ENCODE results near the gene MFNG. TPM values are rescaled to one million over a fixed set of nuclear protein-coding genes. Genes with fewer than 3 reads are reported as not detected.

The MFNG gene
- total and polyA plus RNA-seq, 4 experiments from 2014 or later, result 213 to 441 (median 278) TPM

DNA sequence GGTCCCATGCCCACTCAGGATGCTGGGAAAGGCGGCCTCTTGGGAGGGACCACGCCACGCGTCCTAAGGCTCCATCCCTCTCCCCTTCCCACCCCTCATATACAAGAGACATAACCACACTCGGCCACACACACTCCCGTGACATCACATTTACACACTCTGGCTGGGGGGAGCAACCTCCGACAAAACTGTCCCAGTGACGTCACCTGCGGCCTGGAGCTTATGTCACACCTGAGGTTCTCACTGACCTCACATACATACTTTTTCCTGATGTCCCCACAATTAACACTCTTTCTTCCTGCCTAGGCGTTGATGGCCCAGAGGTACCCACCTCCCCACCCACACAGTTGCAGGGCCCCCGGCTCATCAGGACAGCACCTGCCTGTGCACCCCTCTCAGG, 60.8 kb downstream of the MFNG start:
- Histone ChIP-seq H3K27ac (ENCODE audit: low read depth, low read length) (no peak overlapping the region), H3K4me1 (ENCODE audit: insufficient read depth, low read length) (peaks cover 19% of the 10 kb centered on the region), H3K36me3 (ENCODE audit: insufficient read depth, low read length) (no peaks in the 10 kb centered on the region), H3K27me3 (ENCODE audit: insufficient read depth, low read length) (peaks cover 28% of the 10 kb centered on the region), H3K4me3 (ENCODE audit: low read length in 2 of 2) (no peak overlapping the region), H3K9me3 (ENCODE audit: control insufficient read depth in 1 of 2, low read length in 2 of 2) (no peaks in the 10 kb centered on the region)
- intact Hi-C loops (cut with micrococcal nuclease), result no loop called here
- Mint-ChIP-seq H3K36me3 (no peaks in the 10 kb centered on the region), H3K27me3 (peaks cover 34 to 36% of the 10 kb centered on the region in 2 donors), H3K4me1 (peaks cover 6 to 30% (median 16%) of the 10 kb centered on the region in 4 donors), H3K4me3 (peak overlapping the region in 2 of 8 donors; percentile 5 to 43), H3K9me3 (peaks cover 0 to 2% (median 0%) of the 10 kb centered on the region in 8 donors), H3K27ac (no peak overlapping the region)
- POLR2A ChIA-PET (ENCODE audit: partially characterized antibody), result interaction anchor here (0.9 kb wide), 1 partner anchor 161 kb away, joined by 3 read pairs; no protein-coding TSS in a partner anchor
- no peak for DNase-seq
- CTCF ChIA-PET (ENCODE audit: partially characterized antibody), result interaction anchor here (1.7 kb wide), 1 partner anchor 108 kb away, joined by 7 read pairs; no protein-coding TSS in a partner anchor

DNA sequence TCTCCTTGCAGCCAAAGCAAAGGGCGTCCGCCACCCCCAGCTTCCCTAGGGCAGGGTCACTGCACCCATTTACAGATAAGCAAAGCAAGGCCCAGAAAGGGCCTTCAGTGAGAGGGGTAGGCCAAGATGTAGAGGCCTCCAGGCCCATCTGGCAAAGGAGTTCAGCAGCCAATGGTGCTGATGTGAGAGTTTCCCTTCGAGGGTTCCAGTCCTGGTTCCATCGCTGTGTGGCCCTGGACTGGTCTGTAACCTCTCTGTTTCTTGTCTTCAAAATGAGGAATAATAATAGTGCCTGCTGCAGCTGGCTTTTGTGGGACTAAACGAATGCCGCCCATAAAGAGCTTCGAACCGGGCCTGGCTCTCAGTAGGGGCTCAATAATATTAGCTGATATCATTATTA, 62.9 kb downstream of the MFNG start:
- ChIA-PET CTCF (ENCODE audit: partially characterized antibody) (interaction anchor here (1.3 to 1.7 kb wide), 2 partner anchors 20 to 107 kb away, joined by 3 to 5 read pairs; no protein-coding TSS in a partner anchor), POLR2A (ENCODE audit: partially characterized antibody) (no interaction called here)
- no peak for DNase-seq
- Mint-ChIP-seq H3K4me3 (no peak overlapping the region), H3K27ac (no peak overlapping the region), H3K27me3 (peaks cover 32 to 41% of the 10 kb centered on the region in 2 donors), H3K4me1 (peaks cover 10 to 39% (median 23%) of the 10 kb centered on the region in 4 donors), H3K9me3 (peaks cover 0 to 2% (median 0%) of the 10 kb centered on the region in 8 donors), H3K36me3 (no peaks in the 10 kb centered on the region)
- H3K9me3 ChIP-seq (ENCODE audit: control insufficient read depth in 1 of 2, low read length in 2 of 2), result no peaks in the 10 kb centered on the region
- H3K4me1 ChIP-seq (ENCODE audit: insufficient read depth, low read length), result peaks cover 17% of the 10 kb centered on the region
- peaks cover 20% of the 10 kb centered on the region for H3K27me3 ChIP-seq (ENCODE audit: insufficient read depth, low read length)
- no peaks in the 10 kb centered on the region for H3K36me3 ChIP-seq (ENCODE audit: insufficient read depth, low read length)
- H3K4me3 ChIP-seq (ENCODE audit: low read length in 2 of 2), result no peak overlapping the region
- intact Hi-C loops (cut with micrococcal nuclease), result no loop called here
- H3K27ac ChIP-seq (ENCODE audit: low read depth, low read length), result no peak overlapping the region

DNA sequence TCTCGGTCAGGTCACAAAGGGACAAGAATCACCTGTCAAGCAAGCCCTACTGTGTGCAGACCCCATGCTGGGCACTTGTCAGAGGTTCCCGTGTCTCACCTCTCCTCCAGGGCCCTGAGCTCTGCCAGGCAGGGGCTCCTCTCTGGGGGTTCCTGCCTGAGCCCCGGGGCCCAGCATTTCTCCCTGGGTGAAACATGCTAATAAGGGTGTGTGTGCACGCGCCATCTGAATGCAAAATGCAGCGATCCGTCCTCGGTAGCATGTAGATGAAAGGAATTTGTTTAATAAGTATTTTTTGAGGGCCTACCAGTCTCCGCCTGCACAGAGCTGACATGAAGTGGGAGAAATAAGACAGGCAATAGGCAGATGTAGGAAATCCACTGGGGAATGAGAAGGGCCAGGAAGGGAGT, 64.7 kb downstream of the MFNG start:
- H3K4me1 Mint-ChIP-seq, result peaks cover 17 to 42% (median 29%) of the 10 kb centered on the region in 4 donors
- H3K9me3 ChIP-seq (ENCODE audit: control insufficient read depth in 1 of 2, low read length in 2 of 2), result no peaks in the 10 kb centered on the region
- no peaks in the 10 kb centered on the region for H3K36me3 Mint-ChIP-seq
- CTCF ChIA-PET (ENCODE audit: partially characterized antibody), result no interaction called here
- peaks cover 11% of the 10 kb centered on the region for H3K4me1 ChIP-seq (ENCODE audit: insufficient read depth, low read length)
- H3K4me3 ChIP-seq (ENCODE audit: low read length in 2 of 2), result no peak overlapping the region
- H3K27me3 Mint-ChIP-seq, result peaks cover 33 to 44% of the 10 kb centered on the region in 2 donors
- peak overlapping the region in 2 of 8 donors; percentile 31 to 46 for H3K4me3 Mint-ChIP-seq
- intact Hi-C loops (cut with micrococcal nuclease), result loop anchor here (2.0 kb wide), 1 partner anchor 155 kb away; no protein-coding TSS in a partner anchor
- H3K9me3 Mint-ChIP-seq, result peaks cover 0 to 2% (median 0%) of the 10 kb centered on the region in 8 donors
- H3K36me3 ChIP-seq (ENCODE audit: insufficient read depth, low read length), result no peaks in the 10 kb centered on the region
- no peak for DNase-seq
- H3K27ac ChIP-seq (ENCODE audit: low read depth, low read length), result no peak overlapping the region
- no peak overlapping the region for H3K27ac Mint-ChIP-seq
- H3K27me3 ChIP-seq (ENCODE audit: insufficient read depth, low read length), result peaks cover 7% of the 10 kb centered on the region
- POLR2A ChIA-PET (ENCODE audit: partially characterized antibody), result no interaction called here

DNA sequence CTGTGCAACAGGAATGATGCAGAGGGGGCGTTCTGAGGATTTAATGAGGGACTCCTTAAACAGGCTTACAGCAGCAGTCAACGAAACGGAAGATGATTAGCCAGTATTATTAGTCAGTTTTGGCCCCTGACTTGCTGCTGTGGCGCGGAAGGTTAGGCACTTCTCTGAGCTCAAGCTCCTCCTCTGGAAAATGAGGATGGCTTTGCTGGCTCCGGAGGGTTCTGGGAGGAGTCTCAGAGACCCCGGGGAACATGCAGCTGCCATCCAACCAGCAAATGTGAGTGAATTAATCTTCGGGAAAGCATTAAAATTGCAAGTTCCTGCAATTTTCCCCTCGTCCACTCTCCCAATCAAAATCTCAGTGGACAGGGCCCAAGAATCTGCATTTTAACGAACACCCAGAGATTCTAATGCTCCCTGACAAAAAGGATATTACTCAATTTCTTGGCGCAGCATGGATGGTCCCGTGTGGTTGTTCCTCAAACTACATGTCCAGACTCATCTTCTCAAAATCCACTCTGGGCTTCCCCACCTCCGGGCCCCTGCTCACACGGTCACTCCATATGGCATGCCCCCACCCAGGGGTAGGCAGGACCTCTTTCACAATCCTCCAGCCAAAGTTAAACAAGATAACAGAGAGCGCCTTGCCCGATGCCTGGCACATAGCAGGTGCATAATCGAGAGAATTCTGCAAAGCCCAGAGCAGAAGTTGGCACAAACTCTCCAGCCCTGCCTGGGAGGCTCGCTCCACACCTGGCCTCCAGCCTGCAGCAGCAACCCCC, 65.3 kb downstream of the MFNG start:
- no peaks in the 10 kb centered on the region for H3K9me3 ChIP-seq (ENCODE audit: control insufficient read depth in 1 of 2, low read length in 2 of 2)
- H3K27me3 ChIP-seq (ENCODE audit: insufficient read depth, low read length), result peaks cover 5% of the 10 kb centered on the region
- H3K27ac ChIP-seq (ENCODE audit: low read depth, low read length), result no peak overlapping the region
- intact Hi-C loops (cut with micrococcal nuclease), result loop anchor here (2.0 kb wide), 1 partner anchor 154 kb away; no protein-coding TSS in a partner anchor
- H3K27me3 Mint-ChIP-seq, result peaks cover 31 to 42% of the 10 kb centered on the region in 2 donors
- DNase-seq, result no peak
- peaks cover 21 to 42% (median 30%) of the 10 kb centered on the region in 4 donors for H3K4me1 Mint-ChIP-seq
- peaks cover 15% of the 10 kb centered on the region for H3K4me1 ChIP-seq (ENCODE audit: insufficient read depth, low read length)
- H3K36me3 ChIP-seq (ENCODE audit: insufficient read depth, low read length), result no peaks in the 10 kb centered on the region
- H3K27ac Mint-ChIP-seq, result no peak overlapping the region
- POLR2A ChIA-PET (ENCODE audit: partially characterized antibody), result no interaction called here
- no peaks in the 10 kb centered on the region for H3K36me3 Mint-ChIP-seq
- peaks cover 0 to 3% (median 0%) of the 10 kb centered on the region in 8 donors for H3K9me3 Mint-ChIP-seq
- H3K4me3 Mint-ChIP-seq, result peak overlapping the region; percentile 70 to 94 (median 84)
- CTCF ChIA-PET (ENCODE audit: partially characterized antibody), result interaction anchor here (1.0 kb wide), 1 partner anchor 8 kb away, joined by 3 read pairs; no protein-coding TSS in a partner anchor
- no peak overlapping the region for H3K4me3 ChIP-seq (ENCODE audit: low read length in 2 of 2)

DNA sequence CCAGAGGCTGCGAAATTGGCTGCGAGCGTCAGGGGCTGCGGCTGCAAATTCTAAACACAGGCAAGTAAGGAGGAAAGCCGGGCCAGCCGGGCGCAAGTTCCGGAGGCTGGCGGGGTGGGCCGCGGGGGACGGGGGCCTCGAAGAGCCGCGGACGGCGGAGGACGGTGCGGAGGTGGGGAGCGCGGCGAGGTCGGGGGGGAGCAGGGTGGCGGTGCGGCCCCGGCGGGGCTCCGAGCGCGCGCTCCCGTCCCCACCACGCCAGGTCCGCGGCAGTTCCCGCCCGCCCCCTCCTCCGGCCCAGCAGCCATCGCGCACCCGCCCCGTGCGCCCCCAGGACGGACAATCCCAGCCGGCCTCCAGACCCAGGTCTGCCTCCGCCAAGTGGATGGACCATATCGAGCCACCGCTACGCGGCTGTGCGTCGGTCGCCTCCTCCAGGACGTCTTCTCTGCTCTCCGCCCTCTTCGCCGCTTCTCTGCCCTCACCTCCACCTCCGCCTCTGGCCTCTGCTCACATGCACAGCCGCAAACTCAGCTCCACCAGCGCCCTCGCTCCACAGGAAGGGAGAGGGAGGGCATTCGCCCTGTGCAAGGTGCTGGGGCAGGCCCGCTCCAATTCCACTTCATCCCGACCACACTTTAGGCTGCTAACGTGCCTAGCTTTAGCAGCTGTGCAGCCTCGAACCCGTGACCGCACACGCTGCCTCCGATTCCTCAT, 66.1 kb downstream of the MFNG start:
- CTCF ChIA-PET (ENCODE audit: partially characterized antibody), result interaction anchor here (1.0 kb wide), 1 partner anchor 9 kb away, joined by 3 read pairs; no protein-coding TSS in a partner anchor
- H3K27me3 Mint-ChIP-seq, result peaks cover 25 to 36% of the 10 kb centered on the region in 2 donors
- H3K4me3 Mint-ChIP-seq, result peak overlapping the region; percentile 70 to 94 (median 84)
- Histone ChIP-seq H3K27me3 (ENCODE audit: insufficient read depth, low read length) (peaks cover 4% of the 10 kb centered on the region), H3K4me3 (ENCODE audit: low read length in 2 of 2) (peak overlapping the region in 1 of 2 donors; percentile 19), H3K4me1 (ENCODE audit: insufficient read depth, low read length) (peaks cover 15% of the 10 kb centered on the region), H3K36me3 (ENCODE audit: insufficient read depth, low read length) (no peaks in the 10 kb centered on the region), H3K9me3 (ENCODE audit: control insufficient read depth in 1 of 2, low read length in 2 of 2) (no peaks in the 10 kb centered on the region), H3K27ac (ENCODE audit: low read depth, low read length) (no peak overlapping the region)
- intact Hi-C loops (cut with micrococcal nuclease), result loop anchor here (2.0 kb wide), 1 partner anchor 153 kb away; no protein-coding TSS in a partner anchor
- H3K9me3 Mint-ChIP-seq, result peaks cover 0 to 3% (median 0%) of the 10 kb centered on the region in 8 donors
- H3K27ac Mint-ChIP-seq, result no peak overlapping the region
- H3K4me1 Mint-ChIP-seq, result peaks cover 21 to 39% (median 27%) of the 10 kb centered on the region in 4 donors
- peak in 1 of 5 donors; percentile 21 for DNase-seq
- POLR2A ChIA-PET (ENCODE audit: partially characterized antibody), result no interaction called here
- no peaks in the 10 kb centered on the region for H3K36me3 Mint-ChIP-seq

DNA sequence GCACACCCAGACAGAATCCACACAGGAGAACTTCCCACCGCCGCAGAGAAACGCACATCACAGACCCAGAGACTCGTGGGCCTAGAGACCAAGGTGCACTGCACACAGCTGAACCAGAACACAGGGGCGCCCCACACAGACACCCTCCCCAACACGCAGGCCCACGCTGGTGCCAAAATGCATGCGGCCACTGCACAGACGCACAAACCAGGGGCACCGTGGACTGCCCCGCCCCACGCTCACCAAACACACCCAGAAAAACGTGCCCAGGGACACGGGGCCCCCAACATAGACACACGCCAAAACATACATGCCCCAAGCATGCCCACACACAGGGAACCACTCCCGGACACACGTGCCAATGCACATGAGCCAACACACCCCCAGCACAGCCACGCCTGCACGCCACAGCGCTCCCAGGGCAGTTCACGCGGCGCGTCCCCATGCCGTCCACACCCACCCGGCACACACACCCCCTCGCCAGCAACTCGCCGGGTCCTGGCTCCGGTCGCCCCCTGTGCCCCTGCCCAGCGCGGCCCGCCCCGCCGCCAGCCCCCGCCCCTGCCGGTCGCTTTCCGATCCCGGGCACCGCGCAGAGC, 66.7 kb downstream of the MFNG start:
- H3K9me3 ChIP-seq (ENCODE audit: control insufficient read depth in 1 of 2, low read length in 2 of 2), result no peaks in the 10 kb centered on the region
- H3K4me3 ChIP-seq (ENCODE audit: low read length in 2 of 2), result no peak overlapping the region
- peaks cover 4% of the 10 kb centered on the region for H3K27me3 ChIP-seq (ENCODE audit: insufficient read depth, low read length)
- ChIA-PET POLR2A (ENCODE audit: partially characterized antibody) (no interaction called here), CTCF (ENCODE audit: partially characterized antibody) (no interaction called here)
- H3K36me3 Mint-ChIP-seq, result no peaks in the 10 kb centered on the region
- H3K9me3 Mint-ChIP-seq, result peaks cover 0 to 3% (median 0%) of the 10 kb centered on the region in 8 donors
- no peaks in the 10 kb centered on the region for H3K36me3 ChIP-seq (ENCODE audit: insufficient read depth, low read length)
- peak overlapping the region; percentile 59 to 85 (median 76) for H3K4me3 Mint-ChIP-seq
- no peak for DNase-seq
- no peak overlapping the region for H3K27ac ChIP-seq (ENCODE audit: low read depth, low read length)
- peaks cover 15% of the 10 kb centered on the region for H3K4me1 ChIP-seq (ENCODE audit: insufficient read depth, low read length)
- intact Hi-C loops (cut with micrococcal nuclease), result no loop called here
- H3K4me1 Mint-ChIP-seq, result peaks cover 21 to 39% (median 27%) of the 10 kb centered on the region in 4 donors
- H3K27me3 Mint-ChIP-seq, result peaks cover 25 to 39% of the 10 kb centered on the region in 2 donors
- no peak overlapping the region for H3K27ac Mint-ChIP-seq
